GM20431 (cell line): ENCODE measurements around the gene TMEM240.
"Not testable (repeated sequence)": the region's sequence is repeated elsewhere in the genome, so short reads cannot be mapped to it uniquely, and the experiment has no call there.

ENCODE experiments used
- in situ Hi-C: fragments of 300-500 bp; cut with MseI, MboI; formaldehyde crosslinking; loops from one replicate; pipeline ENCODE4 v1.15.0; 2020; ENCODE audit warnings: low sequenced_read_pairs; ENCODE audit not compliant: unreplicated experiment

The TMEM240 gene

DNA sequence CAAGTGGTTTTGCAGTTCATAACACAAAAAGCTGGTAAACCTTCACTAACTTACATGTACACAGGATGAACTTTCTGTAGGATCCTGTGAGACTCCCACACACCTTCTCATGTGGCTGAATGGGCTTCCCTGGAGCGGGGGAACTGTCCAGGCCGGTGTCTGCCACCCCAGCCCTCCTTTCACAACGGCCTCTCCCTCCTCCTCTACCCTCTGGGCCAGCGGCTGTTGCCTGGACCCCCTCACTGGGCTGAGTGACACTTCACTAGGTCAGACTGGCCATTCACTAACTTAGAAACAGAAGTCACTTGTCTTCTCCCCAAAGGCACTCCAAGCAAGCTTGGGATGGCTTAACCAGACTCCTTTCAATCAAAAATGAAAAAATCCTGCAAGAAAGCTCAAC lies 18.2 kb upstream of the TMEM240 start:
- in situ Hi-C loops: no loop called here

DNA sequence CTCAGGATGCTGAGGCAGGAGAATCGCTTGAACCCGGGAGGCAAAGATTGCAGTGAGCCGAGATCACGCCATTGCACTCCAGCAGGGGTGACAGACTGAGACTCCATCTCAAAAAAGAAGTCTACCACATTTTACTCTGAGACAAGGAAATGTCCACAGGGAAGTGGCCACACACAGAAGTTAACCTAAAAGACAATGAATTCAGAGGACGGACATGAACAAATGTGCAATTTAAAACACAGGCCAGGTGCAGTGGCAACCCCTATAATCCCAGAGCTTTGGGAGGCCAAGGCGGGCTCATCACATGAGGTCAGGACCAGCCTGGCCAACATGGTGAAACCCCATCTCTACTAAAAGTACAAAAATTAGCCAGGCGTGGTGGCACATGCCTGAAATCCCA lies 17.3 kb upstream of the TMEM240 start:
- in situ Hi-C loops: not testable (repeated sequence)

DNA sequence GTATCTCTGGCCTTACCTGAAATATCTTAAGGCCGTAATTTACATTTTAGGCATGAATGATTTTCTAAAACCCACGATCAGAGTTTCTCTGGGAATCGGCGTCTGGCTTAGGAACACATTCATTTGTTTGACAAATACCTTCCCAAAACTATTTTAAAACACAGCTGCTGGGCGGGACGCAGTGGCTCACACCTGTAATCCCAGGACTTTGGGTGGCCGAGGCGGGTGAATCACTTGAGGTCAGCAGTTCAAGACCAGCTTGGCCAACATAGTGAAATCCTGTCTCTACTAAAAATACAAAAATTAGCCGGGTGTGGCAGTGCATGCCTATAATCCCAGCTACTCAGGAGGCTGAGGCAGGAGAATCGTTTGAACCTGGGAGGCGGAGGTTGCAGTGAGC lies 16.5 kb upstream of the TMEM240 start:
- in situ Hi-C loops: not testable (repeated sequence)

DNA sequence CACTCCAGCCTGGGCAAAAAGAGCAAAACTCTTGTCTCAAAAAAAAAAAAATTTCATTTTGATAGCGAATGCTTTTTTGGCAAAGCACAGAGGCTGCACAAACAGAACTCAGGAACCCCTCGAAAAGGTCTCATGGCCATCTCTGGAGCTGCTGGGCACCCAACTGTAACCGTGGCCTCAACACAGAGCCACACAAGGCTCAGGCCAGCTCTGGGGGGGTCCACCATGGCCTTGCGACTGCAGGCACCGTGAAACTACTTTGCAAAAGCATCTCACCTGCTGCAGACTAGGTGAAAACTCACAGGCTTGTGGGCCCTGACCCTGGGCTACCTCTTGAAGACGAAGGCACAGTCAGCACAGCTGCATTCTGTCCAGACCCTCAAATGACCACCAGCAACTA lies 16.1 kb upstream of the TMEM240 start:
- in situ Hi-C loops: no loop called here

DNA sequence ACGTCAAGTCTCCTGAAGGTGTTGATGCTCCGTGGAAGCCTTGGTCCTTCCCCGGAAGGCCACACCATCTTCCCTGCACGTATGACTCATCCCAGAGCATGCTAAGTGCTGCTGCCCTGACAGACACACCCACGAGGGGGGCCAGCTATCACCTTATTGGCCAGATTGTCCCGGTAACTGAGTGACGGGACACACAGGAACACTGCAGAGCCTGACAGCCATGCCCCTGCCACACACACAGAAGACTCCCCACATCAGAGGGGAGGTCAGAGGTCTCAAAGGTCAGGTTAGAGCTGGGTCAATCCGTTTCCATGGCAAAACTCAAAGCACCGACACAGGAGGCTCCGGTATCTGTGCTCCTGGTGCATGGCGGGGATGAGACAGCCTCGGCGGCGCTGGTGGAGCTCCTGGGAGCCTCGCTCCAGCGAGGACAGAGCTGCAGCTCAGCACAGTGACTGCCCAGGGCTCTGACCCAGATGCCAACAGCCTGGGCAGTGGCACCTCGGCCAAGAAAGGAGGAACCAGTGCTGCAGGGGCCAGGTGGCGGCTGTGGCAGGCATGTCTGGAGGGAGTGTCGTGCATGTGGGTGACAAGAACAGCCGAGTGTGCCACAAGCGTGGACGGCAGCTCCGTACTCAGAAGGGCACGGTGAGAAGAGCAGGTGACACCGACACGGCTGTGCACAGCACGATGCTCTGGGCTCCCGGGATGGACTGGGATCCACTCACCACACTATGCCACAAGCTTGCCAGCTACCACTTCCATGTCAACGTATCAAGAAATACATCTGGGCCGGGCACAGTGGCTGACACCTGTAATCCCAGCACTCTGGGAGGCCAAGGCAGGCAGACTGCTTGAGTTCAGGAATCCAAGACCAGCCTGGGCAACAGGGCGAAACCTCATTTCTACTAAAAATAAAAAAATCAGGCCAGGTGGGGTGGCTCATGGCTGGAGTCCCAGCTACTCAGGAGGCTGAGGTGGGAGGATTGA lies 14.8 kb upstream of the TMEM240 start:
- in situ Hi-C loops: no loop called here

DNA sequence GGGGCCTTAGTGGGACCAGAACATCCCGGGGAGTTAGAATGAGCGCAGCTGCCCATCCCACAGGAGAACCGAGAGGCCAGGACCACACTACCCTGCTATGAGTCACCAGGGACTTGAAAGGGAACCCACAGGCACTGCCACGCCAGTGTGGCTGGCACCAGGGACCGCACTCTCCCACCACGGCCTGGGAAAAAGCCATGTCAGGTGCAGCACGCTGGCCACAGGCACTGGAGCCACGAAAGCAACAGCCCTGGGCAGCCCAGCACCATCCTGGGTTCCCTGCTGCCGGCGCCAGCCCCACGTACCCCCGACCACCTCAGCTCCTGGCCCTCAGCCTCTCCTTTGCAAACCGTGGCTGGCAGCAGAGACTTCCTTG lies 14.1 kb upstream of the TMEM240 start:
- in situ Hi-C loops: no loop called here

DNA sequence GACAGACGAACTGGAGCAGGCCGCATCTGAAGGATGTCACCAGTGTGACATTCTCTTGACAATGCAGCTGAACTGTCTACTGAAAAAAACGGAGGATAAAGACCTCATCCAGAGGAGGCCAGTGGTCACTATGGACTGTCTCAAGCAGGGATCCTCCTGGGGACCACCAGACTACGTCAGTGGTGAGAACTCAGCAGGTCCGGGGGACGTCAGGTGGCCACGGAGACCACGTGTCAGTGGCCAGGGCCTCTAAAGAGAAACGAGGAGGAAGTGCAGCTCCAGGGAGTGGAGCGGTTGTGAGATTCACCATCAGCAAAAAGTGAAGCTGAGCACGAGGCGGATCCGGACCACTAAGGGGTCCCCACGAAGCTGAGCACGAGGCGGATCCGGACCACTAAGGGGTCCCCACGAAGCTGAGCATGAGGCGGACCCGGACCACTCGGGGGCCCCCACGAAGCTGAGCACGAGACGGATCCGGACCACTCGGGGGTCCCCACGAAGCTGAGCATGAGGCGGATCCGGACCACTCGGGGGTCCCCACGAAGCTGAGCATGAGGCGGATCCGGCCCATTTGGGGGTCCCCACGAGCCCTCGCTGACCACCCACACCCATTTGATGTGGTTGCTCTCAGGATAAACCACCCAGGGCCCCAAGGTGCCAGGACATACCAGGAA lies 13.5 kb upstream of the TMEM240 start:
- in situ Hi-C loops: no loop called here

DNA sequence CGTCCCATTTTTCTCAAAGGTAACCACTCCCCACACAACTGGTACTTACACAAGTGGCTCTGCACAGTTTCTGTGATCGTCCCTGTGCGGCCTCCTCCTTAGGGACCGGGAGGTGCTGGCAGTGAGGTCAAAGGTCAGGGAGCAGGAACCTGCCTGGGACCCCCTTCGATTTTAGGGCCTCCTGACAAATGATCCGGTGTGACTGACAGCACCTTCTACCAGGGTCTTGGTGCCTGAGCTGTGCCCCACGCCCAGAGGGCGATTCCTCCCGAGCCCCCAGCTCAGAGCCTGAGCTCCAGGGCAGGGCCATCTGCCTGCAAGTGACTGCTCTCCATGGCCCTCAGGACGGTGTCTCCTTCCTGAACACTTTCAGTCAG lies 11.8 kb upstream of the TMEM240 start:
- in situ Hi-C loops: no loop called here

DNA sequence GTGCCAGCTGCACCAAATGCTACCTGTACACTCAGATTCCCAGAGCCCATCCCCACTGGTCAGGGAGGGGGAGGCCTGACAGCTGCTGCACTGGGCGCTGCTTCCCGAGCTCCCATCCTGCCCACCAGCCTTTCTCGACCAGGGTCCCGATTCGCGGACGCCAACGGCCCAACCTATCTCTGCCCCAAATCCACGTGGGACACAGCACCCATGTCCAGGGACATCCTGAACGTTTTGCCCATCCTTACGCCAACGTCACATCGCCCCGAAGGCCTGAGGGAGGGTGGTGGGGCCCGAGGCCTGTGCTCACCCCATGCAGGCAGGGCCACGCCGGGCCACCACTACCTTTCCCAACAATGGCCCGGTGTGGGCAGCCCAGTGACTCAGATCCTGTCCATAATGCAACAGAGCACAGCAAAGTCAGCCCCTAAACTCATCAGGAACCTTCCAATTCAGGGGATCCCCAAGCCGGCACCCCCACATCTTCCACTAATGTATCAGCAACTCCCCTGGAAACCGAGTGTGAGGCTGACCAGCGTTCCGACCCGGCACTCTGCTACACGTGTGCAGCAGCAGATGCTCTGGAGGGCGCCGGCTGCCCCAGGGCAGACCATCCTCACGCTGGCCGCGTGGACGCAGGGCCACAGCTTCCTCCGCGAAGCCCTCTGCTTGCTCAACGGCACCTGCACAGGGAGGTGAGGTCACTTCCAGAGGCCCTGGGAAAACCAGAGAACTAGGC lies 11.3 kb upstream of the TMEM240 start:
- in situ Hi-C loops: no loop called here

DNA sequence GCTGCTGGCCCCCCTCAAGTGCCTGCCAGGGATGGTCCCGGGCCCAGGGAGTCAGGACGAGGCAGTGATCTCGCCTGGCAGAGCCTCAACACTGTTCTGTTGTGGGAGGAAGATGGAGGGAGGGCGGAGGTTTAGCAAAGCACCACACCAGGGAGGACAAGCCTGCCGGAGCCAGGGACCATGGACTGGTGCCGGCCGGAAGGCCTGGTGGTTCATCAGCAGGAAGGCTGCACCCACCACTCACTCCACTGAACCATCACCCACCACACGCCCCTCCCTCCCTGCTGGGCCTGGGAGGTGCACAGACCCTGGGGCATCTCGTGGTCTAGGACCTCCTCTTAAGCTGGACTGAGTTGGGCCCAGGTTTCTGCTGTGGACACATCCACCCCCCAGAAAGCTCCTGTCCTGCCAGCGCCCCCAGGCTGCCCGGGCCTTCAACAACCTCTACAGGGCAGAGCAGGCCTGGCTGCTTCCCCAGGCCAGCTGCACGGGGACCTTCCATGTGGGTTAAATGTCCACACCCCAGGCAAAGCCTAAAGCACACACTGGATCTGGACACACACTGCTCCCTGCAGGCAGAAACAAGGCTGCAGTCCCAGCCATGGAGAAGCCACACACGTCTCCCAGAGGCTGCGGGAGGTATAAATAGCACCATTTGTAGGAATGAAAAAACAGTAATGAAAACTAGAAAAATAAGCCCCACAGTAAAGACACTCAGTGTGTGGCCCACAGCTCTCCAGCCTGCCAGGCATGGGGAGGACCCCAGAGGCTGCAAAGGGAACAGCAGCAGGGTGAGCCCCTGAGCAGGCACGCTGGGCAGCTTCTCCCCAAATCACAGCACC lies 10.4 kb upstream of the TMEM240 start:
- in situ Hi-C loops: no loop called here

DNA sequence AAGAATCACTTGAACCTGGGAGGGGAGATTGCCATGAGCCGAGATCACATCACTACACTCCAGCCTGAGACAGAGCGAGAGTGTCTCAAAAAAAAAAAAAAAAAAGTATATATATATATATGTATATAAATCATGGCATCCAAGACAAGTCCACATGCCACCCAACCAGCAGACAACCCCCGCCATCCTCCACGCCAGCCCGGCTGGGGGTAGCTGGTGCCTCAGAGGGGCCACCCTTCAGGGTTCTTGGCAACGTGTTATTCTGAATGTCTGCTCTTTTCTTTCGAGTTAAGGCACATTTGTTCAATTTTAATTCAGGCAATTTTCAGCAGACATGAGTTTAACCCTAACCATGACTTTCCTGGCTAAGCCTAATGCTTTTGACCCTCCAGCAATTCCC lies 9.7 kb upstream of the TMEM240 start:
- in situ Hi-C loops: no loop called here

DNA sequence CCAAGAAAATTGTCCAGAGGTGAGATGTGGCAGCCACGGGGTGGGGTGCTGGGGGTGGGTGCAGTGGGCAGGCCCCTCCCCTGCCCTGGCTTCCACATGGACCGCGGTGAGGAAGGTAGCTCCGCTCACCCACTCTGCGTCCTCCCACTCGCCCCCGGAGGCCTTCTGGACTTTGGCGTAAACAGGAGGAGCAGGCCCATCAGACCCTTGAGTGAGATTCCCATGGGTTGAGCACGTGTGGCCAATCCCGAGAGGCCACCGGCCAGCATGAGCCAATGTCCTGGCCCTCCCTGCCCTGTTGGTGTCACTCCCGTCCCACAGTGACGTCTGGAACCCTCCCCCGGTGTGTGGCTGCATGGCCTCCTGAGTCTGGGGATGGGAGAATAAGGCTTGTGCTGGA lies 8.2 kb upstream of the TMEM240 start:
- in situ Hi-C loops: no loop called here

DNA sequence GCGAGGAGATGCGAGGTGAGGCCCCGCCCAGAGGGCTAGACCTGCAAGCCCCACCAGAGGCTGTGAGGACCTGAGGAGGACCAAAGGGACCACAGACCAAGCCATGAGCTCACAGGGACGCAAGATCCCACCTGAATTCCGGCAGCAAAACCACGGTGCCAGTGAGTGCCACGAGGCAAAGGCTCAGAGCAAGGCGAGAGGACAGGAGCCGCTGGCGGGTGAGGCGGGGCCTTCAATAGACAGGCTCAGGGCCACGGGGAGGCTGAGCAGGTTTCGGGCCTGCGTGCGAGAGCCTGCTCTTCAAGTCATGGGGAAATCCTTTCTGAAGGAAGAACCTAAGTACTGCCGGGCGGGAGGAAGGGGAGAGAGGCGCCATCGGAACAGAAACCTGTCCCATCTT lies 7.1 kb upstream of the TMEM240 start:
- in situ Hi-C loops: no loop called here

DNA sequence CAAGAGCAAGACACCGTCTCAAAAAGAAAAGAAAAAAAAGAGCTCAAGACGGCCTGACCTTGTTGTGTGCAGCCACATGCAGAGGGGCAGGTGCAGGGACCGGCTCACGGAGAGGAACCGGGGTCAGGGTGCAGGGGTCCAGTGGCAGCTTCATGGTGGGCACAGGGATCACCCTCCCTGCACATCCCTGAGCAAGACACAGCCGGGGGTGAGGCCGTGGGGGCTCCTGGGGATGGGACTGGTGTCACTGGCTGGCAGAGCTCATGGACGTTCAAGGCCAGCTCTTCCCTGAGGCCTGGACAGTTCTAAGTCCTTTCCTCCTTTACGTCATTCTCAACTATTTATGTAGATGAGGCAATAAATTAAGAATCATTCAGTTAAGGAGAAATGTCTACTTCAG lies 6.6 kb upstream of the TMEM240 start:
- in situ Hi-C loops: no loop called here

DNA sequence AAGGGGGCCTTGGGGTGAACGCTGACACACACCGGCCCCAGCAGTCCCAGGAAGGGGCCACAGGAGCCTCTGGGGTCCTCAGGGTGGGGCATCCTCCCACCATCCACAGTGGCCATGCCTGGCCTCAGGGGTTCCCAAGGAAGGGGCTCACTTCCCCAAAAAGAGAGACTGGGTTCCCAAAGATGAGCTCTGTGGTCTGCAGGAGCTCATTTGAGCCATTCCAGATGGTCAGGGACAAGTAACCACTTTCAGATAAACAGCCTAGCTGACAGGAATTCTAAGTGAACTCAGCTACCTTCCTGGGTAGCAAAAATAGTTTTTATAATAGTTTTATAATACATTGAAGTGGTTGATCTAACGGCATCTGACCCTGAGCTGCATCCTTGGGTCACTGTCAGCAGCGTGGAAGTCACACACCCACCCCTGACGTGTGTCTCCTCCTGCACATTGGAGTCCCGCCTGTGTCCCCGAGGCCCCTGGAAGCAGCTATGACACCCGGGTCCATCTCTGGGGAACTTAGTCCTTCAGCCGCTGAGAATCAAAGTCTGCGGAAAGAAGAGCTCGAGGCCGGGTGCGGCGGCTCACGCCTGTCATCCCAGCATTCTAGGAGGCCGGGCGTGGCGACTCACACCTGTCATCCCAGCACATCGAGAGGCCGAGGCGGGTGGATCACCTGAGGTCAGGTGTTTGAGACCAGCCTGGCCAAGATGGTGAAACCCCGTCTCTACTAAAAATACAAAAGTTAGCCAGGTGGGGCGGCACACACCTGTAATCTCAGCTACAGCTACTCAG lies 5.7 kb upstream of the TMEM240 start:
- in situ Hi-C loops: no loop called here

DNA sequence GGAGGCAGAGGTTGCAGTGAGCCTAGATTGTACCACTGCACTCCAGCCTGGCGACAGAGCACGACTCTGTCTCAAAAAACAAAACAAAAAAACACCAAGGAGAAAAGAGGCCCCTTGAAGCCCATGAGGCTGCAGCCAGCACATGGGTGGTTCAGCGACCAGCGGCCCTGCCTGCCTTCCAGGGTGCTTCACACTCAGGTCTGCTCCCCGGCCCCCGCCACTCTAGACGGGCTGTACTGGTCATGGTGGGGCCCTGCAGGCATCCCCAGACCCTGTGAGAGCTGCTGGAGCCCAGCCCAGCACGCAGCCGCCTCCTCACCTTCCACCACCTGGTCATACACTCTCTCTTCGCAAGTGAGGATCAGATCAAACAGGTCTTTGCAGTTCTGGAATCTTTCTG lies 4.1 kb upstream of the TMEM240 start:
- in situ Hi-C loops: no loop called here

DNA sequence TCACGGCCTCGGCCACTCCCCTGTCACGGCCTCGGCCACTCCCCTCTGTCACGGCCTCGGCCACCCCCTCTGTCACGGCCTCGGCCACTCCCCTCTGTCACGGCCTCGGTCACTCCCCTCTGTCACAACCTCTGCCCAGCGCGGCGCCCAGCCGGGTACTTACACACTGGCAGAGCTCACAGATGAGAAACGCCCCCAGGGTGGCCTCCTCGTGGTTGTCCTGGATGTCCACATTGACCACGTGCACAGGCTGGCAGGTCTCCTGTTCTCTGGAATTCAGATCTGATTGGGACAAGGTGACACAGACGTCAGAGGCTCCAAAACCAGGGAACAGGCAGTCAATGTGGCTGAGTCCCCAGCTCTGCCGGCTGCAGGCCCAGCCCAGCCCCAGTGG lies 3.3 kb upstream of the TMEM240 start:
- in situ Hi-C loops: no loop called here

DNA sequence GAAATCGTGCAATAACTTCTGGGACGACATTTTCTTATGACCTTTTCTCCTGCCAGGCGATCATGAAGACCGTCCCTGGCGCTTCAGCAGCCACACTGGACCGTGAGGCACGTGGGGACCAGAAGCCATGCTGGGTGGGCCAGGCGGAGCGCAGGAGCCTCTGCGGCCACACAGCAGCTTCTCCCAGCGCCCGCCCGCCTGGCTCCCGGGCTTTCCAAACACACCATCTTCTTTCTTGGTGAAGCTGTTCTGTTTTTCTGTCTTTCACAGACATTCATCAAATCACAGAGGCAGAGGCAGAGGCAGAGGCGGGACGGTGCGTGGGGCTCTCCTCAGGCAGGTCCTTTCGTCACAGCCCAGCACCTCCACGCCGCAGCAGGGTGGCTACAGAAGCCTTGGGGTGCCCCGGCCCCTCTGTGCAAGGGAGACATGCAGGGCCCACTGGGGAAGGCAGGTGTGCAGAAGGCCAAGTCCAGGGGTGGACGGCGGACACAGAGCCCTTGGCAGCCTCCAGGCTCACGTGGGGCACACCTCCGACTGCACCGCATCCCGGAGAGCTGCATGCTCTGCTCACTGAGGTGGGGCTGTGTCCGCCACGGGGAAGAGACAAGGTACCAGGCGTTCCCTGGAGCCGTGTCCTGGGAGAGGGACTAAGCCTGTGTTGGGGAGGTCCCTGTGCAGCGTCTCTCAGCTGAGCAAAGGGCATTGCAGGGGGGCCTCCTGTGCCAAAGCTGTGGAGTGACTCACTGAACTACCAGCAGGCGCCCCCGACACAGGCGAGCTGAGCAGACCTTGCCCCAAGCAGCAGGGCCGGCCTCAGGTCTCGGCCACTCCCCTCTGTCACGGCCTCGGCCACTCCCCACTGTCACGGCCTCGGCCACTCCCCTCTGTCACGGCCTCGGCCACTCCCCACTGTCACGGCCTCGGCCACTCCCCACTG lies 2.6 kb upstream of the TMEM240 start:
- in situ Hi-C loops: no loop called here
